Measurements from ENCODE around the gene DNAJC17.

GRCh38 chr15:40743485-40743901 lies 63.8 kb downstream of the DNAJC17 start:
- TF ChIP-seq CTCF (IDR thresholded peaks at IDR 0.05) (no peak), POLR2A (IDR thresholded peaks at IDR 0.05) (no peak), POLR2AphosphoS5 (IDR thresholded peaks at IDR 0.05) (no peak)
